ENCODE results near the gene WDR87.

- TF ChIP-seq CTCF (conservative IDR thresholded peaks at IDR 0.05) (no peak), EZH2 (IDR thresholded peaks at IDR 0.05; ENCODE audit: low read depth) (no peak)
These were observed 48.1 kb upstream of the WDR87 start for GRCh38 chr19:37954421-37954874.

Data from PC-9 (cell line).